Measurements from ENCODE around the gene XIRP2. TPM values are rescaled to one million over a fixed set of nuclear protein-coding genes. Genes with fewer than 3 reads are reported as not detected.

Gene XIRP2
- total and polyA plus RNA-seq, 2 of the 13 experiments (the other 11 are each of a cell fraction or from before 2014, with no cell fraction given) = 0.04 to 0.05 TPM

- H2AFZ ChIP-seq (ENCODE audit: low read length) = no peak overlapping the region
- ATAC-seq (peak; percentile 49; the same call in 1 of the 3 replicates), FAIRE-seq (peak; percentile 30), DNase-seq (ENCODE audit: low spot score) (peak; percentile 3)
- WGBS (ENCODE audit: low lambda C conversion rate) = 6% methylated on average over 5 of the region's 5 CpGs
- H3K4me2 ChIP-seq (ENCODE audit: low read depth, low read length) = no peak overlapping the region
- H3K36me3 ChIP-seq (replicated peaks in 1 of 2; ENCODE audit: control insufficient read depth in 1 of 2, insufficient read depth in 2 of 2, low read length in 2 of 2) = no peaks in the 10 kb centered on the region
- TF ChIP-seq KLF9 (CRISPR knock-in tag; IDR thresholded peaks at IDR 0.05; ENCODE audit: low read depth) (no peak), KDM1A (CRISPR knock-in tag; IDR thresholded peaks at IDR 0.05) (no peak), STAG1 (CRISPR knock-in tag; IDR thresholded peaks at IDR 0.05) (peak; percentile 53), CTCF (CRISPR knock-in tag; IDR thresholded peaks at IDR 0.05) (peak; percentile 55), MTA1 (CRISPR knock-in tag; IDR thresholded peaks at IDR 0.05; ENCODE audit: borderline replicate concordance) (no peak), PCBP2 (optimal IDR thresholded peaks at IDR 0.05; ENCODE audit: low read depth, low read length, poor library complexity, severe bottlenecking) (no peak), SMC3 (IDR thresholded peaks at IDR 0.05; ENCODE audit: low read length) (peak; percentile 34)
- no peak overlapping the region for H3K27ac ChIP-seq (ENCODE audit: extremely low read length, insufficient read depth, low read length)
- no peak overlapping the region for H3K4me3 ChIP-seq (replicated peaks in 1 of 3; ENCODE audit: insufficient read depth in 1 of 3, low read depth in 2 of 3, low read length in 3 of 3)
- H4K20me1 ChIP-seq (ENCODE audit: insufficient read depth, low read length) = no peaks in the 10 kb centered on the region
- H3K9me3 ChIP-seq (ENCODE audit: low read length) = peaks cover 17% of the 10 kb centered on the region
- intact Hi-C loops (cut with micrococcal nuclease; ENCODE audit: unreplicated experiment) (loop anchor here (1.0 kb wide), 1 partner anchor 855 kb away; no protein-coding TSS in a partner anchor), in situ Hi-C loops (cut with HindIII; ENCODE audit: extremely low pct_ligation_motif_present, low pct_unique_long_range_greater_than_20kb) (loop anchor here (25.0 kb wide), 1 partner anchor 848 kb away; no protein-coding TSS in a partner anchor)
- no TSS peak for BruUV-seq (replicated peaks)
- H3K27me3 ChIP-seq (ENCODE audit: control insufficient read depth in 1 of 2, insufficient read depth in 2 of 2, low read length in 2 of 2) = no peaks in the 10 kb centered on the region
- H3K9ac ChIP-seq (ENCODE audit: insufficient read depth, low read depth, low read length) = no peak overlapping the region
- no peaks in the 10 kb centered on the region for H3K4me1 ChIP-seq (ENCODE audit: insufficient read depth, low read length)
- H3K79me2 ChIP-seq (ENCODE audit: insufficient read depth, low read length) = no peaks in the 10 kb centered on the region
- ChIA-PET POLR2A (no interaction called here), CTCF (ENCODE audit: low intra/inter-chr PET ratio, low total read pairs) (no interaction called here)
These were observed 376.1 kb downstream of the XIRP2 start for GRCh38 chr2:167264380-167264779.

GRCh38 chr2:167265004-167265403 is 376.7 kb downstream of the XIRP2 start:
- Histone ChIP-seq H3K27me3 (ENCODE audit: control insufficient read depth in 1 of 2, insufficient read depth in 2 of 2, low read length in 2 of 2) (no peaks in the 10 kb centered on the region), H3K9me3 (ENCODE audit: low read length) (peaks cover 21% of the 10 kb centered on the region), H3K4me2 (ENCODE audit: low read depth, low read length) (no peak overlapping the region), H3K4me3 (replicated peaks in 1 of 3; ENCODE audit: insufficient read depth in 1 of 3, low read depth in 2 of 3, low read length in 3 of 3) (no peak overlapping the region), H4K20me1 (ENCODE audit: insufficient read depth, low read length) (no peaks in the 10 kb centered on the region), H3K36me3 (replicated peaks in 1 of 2; ENCODE audit: control insufficient read depth in 1 of 2, insufficient read depth in 2 of 2, low read length in 2 of 2) (no peaks in the 10 kb centered on the region), H3K4me1 (ENCODE audit: insufficient read depth, low read length) (no peaks in the 10 kb centered on the region), H2AFZ (ENCODE audit: low read length) (no peak overlapping the region), H3K79me2 (ENCODE audit: insufficient read depth, low read length) (no peaks in the 10 kb centered on the region), H3K9ac (ENCODE audit: insufficient read depth, low read depth, low read length) (no peak overlapping the region), H3K27ac (ENCODE audit: extremely low read length, insufficient read depth, low read length) (no peak overlapping the region)
- in situ Hi-C loops (cut with HindIII; ENCODE audit: extremely low pct_ligation_motif_present, low pct_unique_long_range_greater_than_20kb) = loop anchor here (25.0 kb wide), 1 partner anchor 847 kb away; no protein-coding TSS in a partner anchor
- 2% methylated on average over 2 of the region's 2 CpGs for WGBS (ENCODE audit: low lambda C conversion rate)
- DNase-seq (ENCODE audit: low spot score) (no peak), FAIRE-seq (no peak), ATAC-seq (no peak)
- ChIA-PET CTCF (ENCODE audit: low intra/inter-chr PET ratio, low total read pairs) (no interaction called here), POLR2A (no interaction called here)
- intact Hi-C loops (cut with micrococcal nuclease; ENCODE audit: unreplicated experiment) = no loop called here
- BruUV-seq (replicated peaks) = no TSS peak
- TF ChIP-seq MAFF (IDR thresholded peaks at IDR 0.05; ENCODE audit: low read depth, low read length) (no peak), TBX3 (IDR thresholded peaks at IDR 0.05; ENCODE audit: borderline replicate concordance) (no peak), CCDC6 (CRISPR knock-in tag; IDR thresholded peaks at IDR 0.05) (no peak), MTF2 (CRISPR knock-in tag; IDR thresholded peaks at IDR 0.05; ENCODE audit: borderline replicate concordance) (no peak), SP5 (CRISPR knock-in tag; IDR thresholded peaks at IDR 0.05; ENCODE audit: borderline replicate concordance, low read depth) (no peak), ZNF263 (CRISPR knock-in tag; IDR thresholded peaks at IDR 0.05) (no peak), ZNF562 (CRISPR knock-in tag; IDR thresholded peaks at IDR 0.05; ENCODE audit: borderline replicate concordance) (no peak), ZNF652 (CRISPR knock-in tag; IDR thresholded peaks at IDR 0.05; ENCODE audit: borderline replicate concordance, low read depth) (no peak), IKZF5 (CRISPR knock-in tag; IDR thresholded peaks at IDR 0.05) (no peak), LBX2 (CRISPR knock-in tag; IDR thresholded peaks at IDR 0.05; ENCODE audit: borderline replicate concordance) (no peak)
